Measurements from ENCODE around the gene KRTAP5-5.
A peak's percentile ranks its signal among the peaks of the same experiment; 100 is the strongest.
"Not testable (repeated sequence)": the region's sequence is repeated elsewhere in the genome, so short reads cannot be mapped to it uniquely, and the experiment has no call there.

The KRTAP5-5 gene

GRCh38 chr11:1643146-1643690 lies 13.6 kb downstream of the KRTAP5-5 start:
- no peak for DNase-seq

- no peak for DNase-seq
Measured at GRCh38 chr11:1644601-1645356, 15.2 kb downstream of the KRTAP5-5 start.

- no peak for DNase-seq
Measured at GRCh38 chr11:1645357-1645821, 15.8 kb downstream of the KRTAP5-5 start.

- DNase-seq: not testable (repeated sequence)
Measured at GRCh38 chr11:1646540-1646939, 17.0 kb downstream of the KRTAP5-5 start.

- no peak for DNase-seq
Measured at GRCh38 chr11:1647901-1648652, 18.5 kb downstream of the KRTAP5-5 start.

GRCh38 chr11:1648653-1649420 lies 19.3 kb downstream of the KRTAP5-5 start:
- no peak for DNase-seq

- no peak for DNase-seq
Measured at GRCh38 chr11:1650034-1650917, 20.7 kb downstream of the KRTAP5-5 start.

GRCh38 chr11:1650918-1651262 lies 21.3 kb downstream of the KRTAP5-5 start:
- no peak for DNase-seq

GRCh38 chr11:1651411-1651980 lies 21.9 kb downstream of the KRTAP5-5 start:
- no peak for DNase-seq

GRCh38 chr11:1652026-1652425 lies 22.5 kb downstream of the KRTAP5-5 start:
- no peak for DNase-seq

- DNase-seq: no peak
Measured at GRCh38 chr11:1652442-1652770, 22.8 kb downstream of the KRTAP5-5 start.

GRCh38 chr11:1652771-1653540 lies 23.4 kb downstream of the KRTAP5-5 start:
- DNase-seq: peak; percentile 54

- DNase-seq: no peak
Measured at GRCh38 chr11:1653541-1654387, 24.2 kb downstream of the KRTAP5-5 start.

- no peak for DNase-seq
Measured at GRCh38 chr11:1654388-1655167, 25.0 kb downstream of the KRTAP5-5 start.

GRCh38 chr11:1655168-1656060 lies 25.8 kb downstream of the KRTAP5-5 start:
- no peak for DNase-seq

GRCh38 chr11:1656061-1656441 lies 26.5 kb downstream of the KRTAP5-5 start:
- no peak for DNase-seq

- no peak for DNase-seq
Measured at GRCh38 chr11:1656670-1657069, 27.1 kb downstream of the KRTAP5-5 start.

- DNase-seq: no peak
Measured at GRCh38 chr11:1659506-1659905, 29.9 kb downstream of the KRTAP5-5 start.

Measured in NCI-H748 treated with DMSO at 0.1 percent for 48 hours (cell line).